HepG2 (cell line): ENCODE results near the gene ITGA2. TPM values are rescaled to one million over a fixed set of nuclear protein-coding genes. Genes with fewer than 3 reads are reported as not detected.

Experiments
- ARNTL ChIP-seq: sonication (generic); formaldehyde crosslinking; IDR thresholded peaks from 2 replicates; pipeline ENCODE4 v1.4.0; 2020; ENCODE audit warnings: mild to moderate bottlenecking, missing genetic modification reagents
- CBX2 ChIP-seq, 2 experiments: fragments of 200-600 bp in 1 of 2; sonication (generic); formaldehyde crosslinking in 1 of 2; IDR thresholded peaks; 2 replicates each; pipeline versions ENCODE4 v1.7.0 to v1.8.1; 2018 to 2022; ENCODE audit warnings: low read depth in 2 of 2, low read length in 1 of 2, mild to moderate bottlenecking in 1 of 2, missing genetic modification reagents in 1 of 2
- FOXA1 ChIP-seq, 2 experiments: fragments of 450-650 bp in 1 of 2; sonication (generic) in 1 of 2; formaldehyde crosslinking in 1 of 2; IDR thresholded peaks; 2 replicates each; pipeline versions ENCODE4 v1.4.0 to v1.6.1; 2016 to 2020; ENCODE audit warnings: missing genetic modification reagents in 1 of 2
- FOXJ3 ChIP-seq: sonication (generic); formaldehyde crosslinking; IDR thresholded peaks from 2 replicates; pipeline ENCODE4 v1.4.0; 2020; ENCODE audit warnings: missing genetic modification reagents, mild to moderate bottlenecking, borderline replicate concordance
- KDM2A ChIP-seq: sonication (generic); formaldehyde crosslinking; IDR thresholded peaks from 2 replicates; pipeline ENCODE4 v1.4.0; 2020; ENCODE audit warnings: low read depth, missing genetic modification reagents, borderline replicate concordance
- MXD3 ChIP-seq: IDR thresholded peaks from 2 replicates; pipeline ENCODE4 v1.6.1; 2016; ENCODE audit warnings: mild to moderate bottlenecking, missing biosample characterization, missing genetic modification reagents
- NFAT5 ChIP-seq: sonication (generic); formaldehyde crosslinking; IDR thresholded peaks from 2 replicates; pipeline ENCODE4 v1.4.0; 2020; ENCODE audit warnings: missing genetic modification reagents
- SSRP1 ChIP-seq: IDR thresholded peaks from 2 replicates; pipeline ENCODE4 v1.6.1; 2016; ENCODE audit warnings: control low read depth
- XBP1 ChIP-seq: sonication (generic); formaldehyde crosslinking; IDR thresholded peaks from 2 replicates; pipeline ENCODE4 v1.5.0; 2020; ENCODE audit warnings: missing genetic modification reagents
- ZNF12 ChIP-seq: sonication (generic); formaldehyde crosslinking; IDR thresholded peaks from 2 replicates; pipeline ENCODE4 v1.5.0; 2020; ENCODE audit warnings: missing genetic modification reagents
- ZNF20 ChIP-seq: sonication (generic); formaldehyde crosslinking; IDR thresholded peaks from 2 replicates; pipeline ENCODE4 v1.4.0; 2020; ENCODE audit warnings: mild to moderate bottlenecking, moderate library complexity, missing genetic modification reagents
- ZNF709 ChIP-seq: sonication (generic); formaldehyde crosslinking; IDR thresholded peaks from 2 replicates; pipeline ENCODE4 v1.5.0; 2020; ENCODE audit warnings: mild to moderate bottlenecking, missing genetic modification reagents
- polyA plus RNA-seq, 8 experiments: library from polyadenylated mRNA; depleted of rRNA in 3 of 8; stranded (reverse) in 7 of 8; unstranded in 1 of 8; fragments of >200 nt; fragmentation: Illumina TruSeq in 4 of 8; extraction: Trizol in 4 of 8; gene quantifications; 2 replicates each; pipeline versions ENCODE4 v1.2.1 to v1.2.3, GENCODE V29; 2011 to 2016; ENCODE audit warnings: low read depth in 4 of 8, missing spikeins in 1 of 8, mixed read lengths in 1 of 8; ENCODE audit not compliant: insufficient read depth in 1 of 8
- total RNA-seq, 5 experiments: library from RNA; depleted of rRNA; stranded (reverse); fragments of >200 nt; fragmentation: Illumina TruSeq; extraction: Trizol; gene quantifications; 2 replicates each; pipeline ENCODE4 v1.2.3, GENCODE V29; 2016; ENCODE audit warnings: low read depth in 1 of 5
- TF ChIP-seq, protein P1 (sequence below): sonication (generic); formaldehyde crosslinking; IDR thresholded peaks from 2 replicates; pipeline ENCODE4 v1.5.1; 2020; ENCODE audit warnings: mild to moderate bottlenecking, missing genetic modification reagents, borderline replicate concordance
- TF ChIP-seq, protein P2 (sequence below): sonication (generic); formaldehyde crosslinking; IDR thresholded peaks from 2 replicates; pipeline ENCODE4 v1.5.0; 2020; ENCODE audit warnings: missing genetic modification reagents
- TF ChIP-seq, protein P3 (sequence below): sonication (generic); formaldehyde crosslinking; IDR thresholded peaks from 2 replicates; pipeline ENCODE4 v1.8.1; 2023; ENCODE audit warnings: missing genetic modification reagents, mild to moderate bottlenecking, borderline replicate concordance
- TF ChIP-seq, protein P4 (sequence below): sonication (generic); formaldehyde crosslinking; IDR thresholded peaks from 2 replicates; pipeline ENCODE4 v1.4.0; 2020; ENCODE audit warnings: missing genetic modification reagents

Gene ITGA2
- total and polyA plus RNA-seq, 2 of the 13 experiments (the other 11 are each of a cell fraction or from before 2014, with no cell fraction given), result 15.8 to 58.3 TPM

- TF ChIP-seq XBP1 (no peak), FOXJ3 (CRISPR knock-in tag) (no peak), KDM2A (CRISPR knock-in tag) (no peak), ARNTL (CRISPR knock-in tag) (no peak), ZNF709 (CRISPR knock-in tag) (no peak), ZNF20 (CRISPR knock-in tag) (no peak), CBX2 (IDR thresholded peaks at IDR 0.05; ENCODE audit: low read depth, low read length) (no peak), CBX2 (CRISPR knock-in tag; IDR thresholded peaks at IDR 0.05; ENCODE audit: low read depth) (no peak), SSRP1 (CRISPR knock-in tag) (no peak), MXD3 (CRISPR knock-in tag) (no peak), ZNF12 (no peak), NFAT5 (no peak), FOXA1 (IDR thresholded peaks at IDR 0.05) (no peak), FOXA1 (CRISPR knock-in tag; IDR thresholded peaks at IDR 0.05) (peak; percentile 86)
- TF ChIP-seq, protein P1, sequence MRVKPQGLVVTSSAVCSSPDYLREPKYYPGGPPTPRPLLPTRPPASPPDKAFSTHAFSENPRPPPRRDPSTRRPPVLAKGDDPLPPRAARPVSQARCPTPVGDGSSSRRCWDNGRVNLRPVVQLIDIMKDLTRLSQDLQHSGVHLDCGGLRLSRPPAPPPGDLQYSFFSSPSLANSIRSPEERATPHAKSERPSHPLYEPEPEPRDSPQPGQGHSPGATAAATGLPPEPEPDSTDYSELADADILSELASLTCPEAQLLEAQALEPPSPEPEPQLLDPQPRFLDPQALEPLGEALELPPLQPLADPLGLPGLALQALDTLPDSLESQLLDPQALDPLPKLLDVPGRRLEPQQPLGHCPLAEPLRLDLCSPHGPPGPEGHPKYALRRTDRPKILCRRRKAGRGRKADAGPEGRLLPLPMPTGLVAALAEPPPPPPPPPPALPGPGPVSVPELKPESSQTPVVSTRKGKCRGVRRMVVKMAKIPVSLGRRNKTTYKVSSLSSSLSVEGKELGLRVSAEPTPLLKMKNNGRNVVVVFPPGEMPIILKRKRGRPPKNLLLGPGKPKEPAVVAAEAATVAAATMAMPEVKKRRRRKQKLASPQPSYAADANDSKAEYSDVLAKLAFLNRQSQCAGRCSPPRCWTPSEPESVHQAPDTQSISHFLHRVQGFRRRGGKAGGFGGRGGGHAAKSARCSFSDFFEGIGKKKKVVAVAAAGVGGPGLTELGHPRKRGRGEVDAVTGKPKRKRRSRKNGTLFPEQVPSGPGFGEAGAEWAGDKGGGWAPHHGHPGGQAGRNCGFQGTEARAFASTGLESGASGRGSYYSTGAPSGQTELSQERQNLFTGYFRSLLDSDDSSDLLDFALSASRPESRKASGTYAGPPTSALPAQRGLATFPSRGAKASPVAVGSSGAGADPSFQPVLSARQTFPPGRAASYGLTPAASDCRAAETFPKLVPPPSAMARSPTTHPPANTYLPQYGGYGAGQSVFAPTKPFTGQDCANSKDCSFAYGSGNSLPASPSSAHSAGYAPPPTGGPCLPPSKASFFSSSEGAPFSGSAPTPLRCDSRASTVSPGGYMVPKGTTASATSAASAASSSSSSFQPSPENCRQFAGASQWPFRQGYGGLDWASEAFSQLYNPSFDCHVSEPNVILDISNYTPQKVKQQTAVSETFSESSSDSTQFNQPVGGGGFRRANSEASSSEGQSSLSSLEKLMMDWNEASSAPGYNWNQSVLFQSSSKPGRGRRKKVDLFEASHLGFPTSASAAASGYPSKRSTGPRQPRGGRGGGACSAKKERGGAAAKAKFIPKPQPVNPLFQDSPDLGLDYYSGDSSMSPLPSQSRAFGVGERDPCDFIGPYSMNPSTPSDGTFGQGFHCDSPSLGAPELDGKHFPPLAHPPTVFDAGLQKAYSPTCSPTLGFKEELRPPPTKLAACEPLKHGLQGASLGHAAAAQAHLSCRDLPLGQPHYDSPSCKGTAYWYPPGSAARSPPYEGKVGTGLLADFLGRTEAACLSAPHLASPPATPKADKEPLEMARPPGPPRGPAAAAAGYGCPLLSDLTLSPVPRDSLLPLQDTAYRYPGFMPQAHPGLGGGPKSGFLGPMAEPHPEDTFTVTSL (CRISPR knock-in tag), result 0 out of 2 replicates have a peak, but pooled peaks have one; percentile 36
- TF ChIP-seq, protein P2, sequence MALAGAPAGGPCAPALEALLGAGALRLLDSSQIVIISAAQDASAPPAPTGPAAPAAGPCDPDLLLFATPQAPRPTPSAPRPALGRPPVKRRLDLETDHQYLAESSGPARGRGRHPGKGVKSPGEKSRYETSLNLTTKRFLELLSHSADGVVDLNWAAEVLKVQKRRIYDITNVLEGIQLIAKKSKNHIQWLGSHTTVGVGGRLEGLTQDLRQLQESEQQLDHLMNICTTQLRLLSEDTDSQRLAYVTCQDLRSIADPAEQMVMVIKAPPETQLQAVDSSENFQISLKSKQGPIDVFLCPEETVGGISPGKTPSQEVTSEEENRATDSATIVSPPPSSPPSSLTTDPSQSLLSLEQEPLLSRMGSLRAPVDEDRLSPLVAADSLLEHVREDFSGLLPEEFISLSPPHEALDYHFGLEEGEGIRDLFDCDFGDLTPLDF (CRISPR knock-in tag), result no peak
- TF ChIP-seq, protein P3, sequence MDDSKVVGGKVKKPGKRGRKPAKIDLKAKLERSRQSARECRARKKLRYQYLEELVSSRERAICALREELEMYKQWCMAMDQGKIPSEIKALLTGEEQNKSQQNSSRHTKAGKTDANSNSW (CRISPR knock-in tag), result no peak
- TF ChIP-seq, protein P4, sequence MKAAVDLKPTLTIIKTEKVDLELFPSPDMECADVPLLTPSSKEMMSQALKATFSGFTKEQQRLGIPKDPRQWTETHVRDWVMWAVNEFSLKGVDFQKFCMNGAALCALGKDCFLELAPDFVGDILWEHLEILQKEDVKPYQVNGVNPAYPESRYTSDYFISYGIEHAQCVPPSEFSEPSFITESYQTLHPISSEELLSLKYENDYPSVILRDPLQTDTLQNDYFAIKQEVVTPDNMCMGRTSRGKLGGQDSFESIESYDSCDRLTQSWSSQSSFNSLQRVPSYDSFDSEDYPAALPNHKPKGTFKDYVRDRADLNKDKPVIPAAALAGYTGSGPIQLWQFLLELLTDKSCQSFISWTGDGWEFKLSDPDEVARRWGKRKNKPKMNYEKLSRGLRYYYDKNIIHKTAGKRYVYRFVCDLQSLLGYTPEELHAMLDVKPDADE (CRISPR knock-in tag), result no peak
Observed at GRCh38 chr5:53025487-53025886, 36.3 kb downstream of the ITGA2 start (continued).
